GM18499 (cell line): ENCODE measurements around the gene PRKCB.
"Not testable (repeated sequence)": the region's sequence is repeated elsewhere in the genome, so short reads cannot be mapped to it uniquely, and the experiment has no call there.

Source experiments
- ATAC-seq: cut with Tn5 transposase; IDR thresholded peaks from one replicate; pipeline ENCODE4 v1.9.1; 2021; ENCODE audit warnings: moderate number of reproducible peaks; ENCODE audit not compliant: insufficient read depth, unreplicated experiment

Gene PRKCB

GRCh38 chr16:23900480-23901177 lies 64.8 kb downstream of the PRKCB start:
- no peak for ATAC-seq

- no peak for ATAC-seq
Measured at GRCh38 chr16:23901178-23902033, 65.6 kb downstream of the PRKCB start.

- ATAC-seq: no peak
Measured at GRCh38 chr16:23902034-23902747, 66.4 kb downstream of the PRKCB start.

GRCh38 chr16:23902748-23903414 lies 67.1 kb downstream of the PRKCB start:
- no peak for ATAC-seq

- no peak for ATAC-seq
Measured at GRCh38 chr16:23905027-23905426, 69.2 kb downstream of the PRKCB start.

GRCh38 chr16:23907457-23907902 lies 71.7 kb downstream of the PRKCB start:
- ATAC-seq: no peak

GRCh38 chr16:23907903-23908302 lies 72.1 kb downstream of the PRKCB start:
- no peak for ATAC-seq

- no peak for ATAC-seq
Measured at GRCh38 chr16:23908790-23909189, 73.0 kb downstream of the PRKCB start.

GRCh38 chr16:23909792-23910418 lies 74.1 kb downstream of the PRKCB start:
- ATAC-seq: no peak

GRCh38 chr16:23914946-23915530 lies 79.3 kb downstream of the PRKCB start:
- no peak for ATAC-seq

GRCh38 chr16:23916552-23916951 lies 80.8 kb downstream of the PRKCB start:
- not testable (repeated sequence) for ATAC-seq

- ATAC-seq: no peak
Measured at GRCh38 chr16:23917621-23918020, 81.8 kb downstream of the PRKCB start.

- no peak for ATAC-seq
Measured at GRCh38 chr16:23920446-23920845, 84.7 kb downstream of the PRKCB start.

GRCh38 chr16:23920899-23921298 lies 85.1 kb downstream of the PRKCB start:
- no peak for ATAC-seq

- no peak for ATAC-seq
Measured at GRCh38 chr16:23922406-23922805, 86.6 kb downstream of the PRKCB start.

GRCh38 chr16:23924128-23924527 lies 88.3 kb downstream of the PRKCB start:
- ATAC-seq: no peak

GRCh38 chr16:23927796-23928195 lies 92.0 kb downstream of the PRKCB start:
- no peak for ATAC-seq

GRCh38 chr16:23929237-23929636 lies 93.5 kb downstream of the PRKCB start:
- ATAC-seq: no peak

GRCh38 chr16:23929856-23930255 lies 94.1 kb downstream of the PRKCB start:
- no peak for ATAC-seq

GRCh38 chr16:23930791-23931190 lies 95.0 kb downstream of the PRKCB start:
- ATAC-seq: no peak
